Mesendoderm (in vitro differentiated cells): ENCODE results near the gene CPA4.
"Not testable (repeated sequence)": the region's sequence is repeated elsewhere in the genome, so short reads cannot be mapped to it uniquely, and the experiment has no call there.

Experiments
- DNase-seq: peaks from one replicate; pipeline ENCODE4 v3.0.0; 2013
- H2AK5ac ChIP-seq: 2 replicates; pipeline ENCODE4 v1.6.1; 2013; ENCODE audit warnings: low read length, inconsistent platforms
- H2BK120ac ChIP-seq: 2 replicates; pipeline ENCODE4 v1.6.1; 2013; ENCODE audit warnings: low read depth, mild to moderate bottlenecking, low read length, moderate library complexity, mixed read lengths
- H2BK15ac ChIP-seq: replicated peaks from 2 replicates; pipeline ENCODE4 v1.6.1; 2013; ENCODE audit warnings: low read depth, mild to moderate bottlenecking, moderate library complexity
- H2BK5ac ChIP-seq: 2 replicates; pipeline ENCODE4 v1.6.1; 2013; ENCODE audit warnings: low read length, inconsistent platforms
- H3K18ac ChIP-seq: 2 replicates; pipeline ENCODE4 v1.6.1; 2013; ENCODE audit warnings: mild to moderate bottlenecking, low read length, mixed read lengths
- H3K23ac ChIP-seq: one replicate; pipeline ENCODE4 v1.6.1; 2013; ENCODE audit warnings: low read length
- H3K27ac ChIP-seq: 2 replicates; pipeline ENCODE4 v1.5.1; 2013; ENCODE audit warnings: low read depth, mild to moderate bottlenecking, inconsistent platforms, low read length, moderate library complexity
- H3K27me3 ChIP-seq: 2 replicates; pipeline ENCODE4 v1.6.1; 2013; ENCODE audit warnings: low read length, control low read depth, mild to moderate bottlenecking, inconsistent platforms; ENCODE audit not compliant: insufficient read depth, poor library complexity
- H3K36me3 ChIP-seq: 2 replicates; pipeline ENCODE4 v1.6.1; 2013; ENCODE audit warnings: low read length, inconsistent platforms; ENCODE audit not compliant: control insufficient read depth, insufficient read depth
- H3K4ac ChIP-seq: one replicate; pipeline ENCODE4 v1.6.1; 2013; ENCODE audit warnings: low read depth, mild to moderate bottlenecking, low read length, moderate library complexity
- H3K4me1 ChIP-seq: 2 replicates; pipeline ENCODE4 v1.6.1; 2013; ENCODE audit warnings: low read depth, low read length, inconsistent platforms; ENCODE audit not compliant: control insufficient read depth
- H3K4me2 ChIP-seq: 2 replicates; pipeline ENCODE4 v1.6.1; 2013; ENCODE audit warnings: low read length
- H3K4me3 ChIP-seq: 2 replicates; pipeline ENCODE4 v1.5.1; 2013; ENCODE audit warnings: mild to moderate bottlenecking, low read length
- H3K56ac ChIP-seq: one replicate; pipeline ENCODE4 v1.6.1; 2013; ENCODE audit warnings: low read length
- H3K79me1 ChIP-seq: 2 replicates; pipeline ENCODE4 v1.6.1; 2013; ENCODE audit warnings: low read length, inconsistent platforms
- H3K79me2 ChIP-seq: 2 replicates; pipeline ENCODE4 v1.6.1; 2013; ENCODE audit warnings: mild to moderate bottlenecking, low read length; ENCODE audit not compliant: control insufficient read depth, insufficient read depth
- H3K9ac ChIP-seq: 2 replicates; pipeline ENCODE4 v1.6.1; 2013; ENCODE audit warnings: low read length, inconsistent platforms
- H4K5ac ChIP-seq: one replicate; pipeline ENCODE4 v1.6.1; 2013; ENCODE audit warnings: low read length
- H4K8ac ChIP-seq: one replicate; pipeline ENCODE4 v1.6.1; 2013; ENCODE audit warnings: low read depth, mild to moderate bottlenecking, control low read depth, low read length, moderate library complexity
- WGBS: extraction: QIAGEN DNeasy Blood & Tissue Kit; methylation state at CpG from one replicate; pipeline ENCODE4 v1.1.7; 2013; ENCODE audit warnings: low lambda C conversion rate, missing lambda C conversion rate; ENCODE audit not compliant: insufficient coverage; ENCODE audit errors: extremely low coverage; 5-methylcytosine and 5-hydroxymethylcytosine counted together

The CPA4 gene

GRCh38 chr7:130309986-130310385 is 17.0 kb downstream of the CPA4 start:
- no peaks in the 10 kb centered on the region for H3K4me1 ChIP-seq
- DNase-seq: no peak
- no peak overlapping the region for H3K4me2 ChIP-seq
- no peak overlapping the region for H2BK5ac ChIP-seq
- H3K18ac ChIP-seq: no peak overlapping the region
- H3K23ac ChIP-seq: no peak overlapping the region
- no peaks in the 10 kb centered on the region for H3K36me3 ChIP-seq
- H2BK120ac ChIP-seq: no peak overlapping the region
- H4K8ac ChIP-seq: no peak overlapping the region
- H3K27ac ChIP-seq: no peak overlapping the region
- no peak overlapping the region for H3K4ac ChIP-seq
- no peak overlapping the region for H3K4me3 ChIP-seq
- H3K9ac ChIP-seq: no peak overlapping the region
- no peak overlapping the region for H3K56ac ChIP-seq
- H4K5ac ChIP-seq: no peak overlapping the region
- H2AK5ac ChIP-seq: no peak overlapping the region
- H3K79me1 ChIP-seq: no peaks in the 10 kb centered on the region
- no CpG with 5 or more reads among the region's 6 CpGs for WGBS
- H3K27me3 ChIP-seq: no peaks in the 10 kb centered on the region
- no peak overlapping the region for H2BK15ac ChIP-seq
- H3K79me2 ChIP-seq: no peaks in the 10 kb centered on the region

GRCh38 chr7:130314305-130314704 is 21.3 kb downstream of the CPA4 start:
- 100% methylated on average over 1 of the region's 6 CpGs for WGBS
- H3K27ac ChIP-seq: no peak overlapping the region
- no peak for DNase-seq
- no peak overlapping the region for H3K4me3 ChIP-seq
- H4K5ac ChIP-seq: no peak overlapping the region
- no peak overlapping the region for H2BK120ac ChIP-seq
- no peak overlapping the region for H3K9ac ChIP-seq
- H3K18ac ChIP-seq: no peak overlapping the region
- H3K4me2 ChIP-seq: no peak overlapping the region
- no peak overlapping the region for H4K8ac ChIP-seq
- H3K23ac ChIP-seq: no peak overlapping the region
- H3K79me2 ChIP-seq: no peaks in the 10 kb centered on the region
- H3K36me3 ChIP-seq: no peaks in the 10 kb centered on the region
- no peak overlapping the region for H2BK15ac ChIP-seq
- no peak overlapping the region for H3K4ac ChIP-seq
- no peak overlapping the region for H2AK5ac ChIP-seq
- no peaks in the 10 kb centered on the region for H3K4me1 ChIP-seq
- no peak overlapping the region for H2BK5ac ChIP-seq
- no peak overlapping the region for H3K56ac ChIP-seq
- no peaks in the 10 kb centered on the region for H3K27me3 ChIP-seq
- no peaks in the 10 kb centered on the region for H3K79me1 ChIP-seq

GRCh38 chr7:130319541-130319940 is 26.6 kb downstream of the CPA4 start:
- Histone ChIP-seq H4K8ac (no peak overlapping the region), H2BK120ac (no peak overlapping the region), H4K5ac (no peak overlapping the region), H3K9ac (no peak overlapping the region), H3K56ac (no peak overlapping the region), H3K36me3 (no peaks in the 10 kb centered on the region), H3K4me3 (no peak overlapping the region), H3K79me2 (no peaks in the 10 kb centered on the region), H2BK5ac (no peak overlapping the region), H3K79me1 (no peaks in the 10 kb centered on the region), H3K27me3 (no peaks in the 10 kb centered on the region), H3K18ac (no peak overlapping the region), H3K4me1 (no peaks in the 10 kb centered on the region), H3K23ac (no peak overlapping the region), H3K27ac (no peak overlapping the region), H2AK5ac (no peak overlapping the region), H3K4ac (no peak overlapping the region), H2BK15ac (no peak overlapping the region), H3K4me2 (no peak overlapping the region)
- no CpG with 5 or more reads among the region's 1 CpG for WGBS
- no peak for DNase-seq

GRCh38 chr7:130321542-130322229 is 28.7 kb downstream of the CPA4 start:
- not testable (repeated sequence) for H3K9ac ChIP-seq, H3K27ac ChIP-seq, H3K4me3 ChIP-seq, H3K79me1 ChIP-seq, H3K79me2 ChIP-seq, H3K4ac ChIP-seq, DNase-seq, H2BK120ac ChIP-seq, H2AK5ac ChIP-seq, H3K4me1 ChIP-seq, H3K56ac ChIP-seq, H4K8ac ChIP-seq, H3K4me2 ChIP-seq, H3K36me3 ChIP-seq, H4K5ac ChIP-seq, H2BK15ac ChIP-seq, H3K18ac ChIP-seq, H2BK5ac ChIP-seq, H3K23ac ChIP-seq, H3K27me3 ChIP-seq
- WGBS: no CpG with 5 or more reads among the region's 3 CpGs

- no peaks in the 10 kb centered on the region for H3K79me1 ChIP-seq
- no peaks in the 10 kb centered on the region for H3K4me1 ChIP-seq
- no peak overlapping the region for H2BK5ac ChIP-seq
- no peak overlapping the region for H4K5ac ChIP-seq
- H3K79me2 ChIP-seq: no peaks in the 10 kb centered on the region
- H3K18ac ChIP-seq: no peak overlapping the region
- no peak overlapping the region for H3K4me2 ChIP-seq
- no peak overlapping the region for H3K9ac ChIP-seq
- H2BK15ac ChIP-seq: no peak overlapping the region
- H3K36me3 ChIP-seq: no peaks in the 10 kb centered on the region
- no peaks in the 10 kb centered on the region for H3K27me3 ChIP-seq
- H3K27ac ChIP-seq: no peak overlapping the region
- H2BK120ac ChIP-seq: no peak overlapping the region
- no peak overlapping the region for H4K8ac ChIP-seq
- no peak overlapping the region for H2AK5ac ChIP-seq
- H3K4ac ChIP-seq: no peak overlapping the region
- no CpG with 5 or more reads among the region's 7 CpGs for WGBS
- H3K56ac ChIP-seq: no peak overlapping the region
- no peak overlapping the region for H3K4me3 ChIP-seq
- DNase-seq: no peak
- H3K23ac ChIP-seq: no peak overlapping the region
These were observed 29.7 kb downstream of the CPA4 start for GRCh38 chr7:130322615-130323014.

- Histone ChIP-seq H3K56ac (no peak overlapping the region), H3K36me3 (no peaks in the 10 kb centered on the region), H3K23ac (no peak overlapping the region), H4K5ac (no peak overlapping the region), H3K79me1 (no peaks in the 10 kb centered on the region), H3K4me1 (no peaks in the 10 kb centered on the region), H4K8ac (no peak overlapping the region), H2BK5ac (no peak overlapping the region), H3K27me3 (no peaks in the 10 kb centered on the region), H3K4me3 (no peak overlapping the region), H3K27ac (no peak overlapping the region), H2AK5ac (no peak overlapping the region), H2BK15ac (no peak overlapping the region), H3K18ac (no peak overlapping the region), H2BK120ac (no peak overlapping the region), H3K4ac (no peak overlapping the region), H3K9ac (no peak overlapping the region), H3K4me2 (no peak overlapping the region), H3K79me2 (no peaks in the 10 kb centered on the region)
- no peak for DNase-seq
- WGBS: no CpG with 5 or more reads among the region's 10 CpGs
These were observed 31.5 kb downstream of the CPA4 start for GRCh38 chr7:130324306-130324943.
